Transverse colon (tissue), 4 donors: ENCODE measurements around the gene PCBD1. TPM values are rescaled to one million over a fixed set of nuclear protein-coding genes. Genes with fewer than 3 reads are reported as not detected.

Experiments used
- DNase-seq: peaks from one replicate; pipeline ENCODE4 v3.0.0-alpha.2; 2019
- H3K27ac ChIP-seq, 4 donors: fragments of 200-600 bp; sonication (generic); 2 replicates each; pipeline ENCODE4 v1.5.1; 2016 to 2018; ENCODE audit warnings: inconsistent platforms in 4 of 4
- H3K27me3 ChIP-seq: fragments of 200-600 bp; sonication (generic); 2 replicates; pipeline ENCODE4 v1.5.1; 2017; ENCODE audit warnings: inconsistent platforms
- H3K36me3 ChIP-seq, 4 donors: fragments of 200-600 bp; sonication (generic); 2 replicates each; pipeline ENCODE4 v1.5.1; 2017 to 2019; ENCODE audit warnings: inconsistent platforms in 4 of 4
- H3K4me1 ChIP-seq, 4 donors: fragments of 200-600 bp; sonication (generic); 2 replicates each; pipeline ENCODE4 v1.5.1; 2017 to 2020; ENCODE audit warnings: inconsistent platforms in 4 of 4
- H3K4me3 ChIP-seq, 4 donors: fragments of 200-600 bp; sonication (generic); 1 replicate in 1 of 4; 2 replicates in 3 of 4; pipeline versions ENCODE4 v1.5.1 to v1.6.1; 2017 to 2019; ENCODE audit warnings: inconsistent platforms in 4 of 4
- H3K9me3 ChIP-seq, 2 donors: fragments of 200-600 bp; sonication (generic); 2 replicates each; pipeline ENCODE4 v1.5.1; 2017 to 2019; ENCODE audit warnings: inconsistent platforms in 2 of 2
- CTCF ChIP-seq, 5 experiments: fragments of 200-600 bp in 3 of 5; fragments of 450-650 bp in 2 of 5; sonication (generic) in 3 of 5; IDR thresholded peaks; 1 replicate in 2 of 5; 2 replicates in 3 of 5; pipeline ENCODE4 v1.5.1; 2016 to 2017; ENCODE audit warnings: antibody characterized with exemption in 5 of 5, inconsistent platforms in 3 of 5, mild to moderate bottlenecking in 2 of 5, moderate library complexity in 1 of 5
- EP300 ChIP-seq: sonication (generic); formaldehyde crosslinking; IDR thresholded peaks from one replicate; pipeline ENCODE4 v1.6.1; 2017; ENCODE audit warnings: antibody characterized with exemption, low read depth
- POLR2A ChIP-seq: fragments of 450-650 bp; IDR thresholded peaks from one replicate; pipeline ENCODE4 v1.6.1; 2016; ENCODE audit warnings: antibody characterized with exemption, mild to moderate bottlenecking, moderate library complexity
- POLR2AphosphoS5 ChIP-seq, 3 donors: sonication (generic); formaldehyde crosslinking; IDR thresholded peaks; one replicate each; pipeline ENCODE4 v1.6.1; 2016; ENCODE audit warnings: antibody characterized with exemption in 3 of 3
- WGBS, 2 donors: methylation state at CpG; one replicate each; pipeline ENCODE4 v1.1.5; 2018; ENCODE audit warnings: low coverage in 1 of 2; 5-methylcytosine and 5-hydroxymethylcytosine counted together
- in situ Hi-C, 4 donors: fragments of 200-750 bp; cut with MboI; loops; one replicate each; pipeline versions ENCODE4 v1.15.0 to v1.15.1; 2017; ENCODE audit warnings: low sequenced_read_pairs in 3 of 4, low pct_ligation_motif_present in 1 of 4, low pct_unique_long_range_greater_than_20kb in 1 of 4
- intact Hi-C: fragments of 100-400 bp; cut with DNase I; formaldehyde crosslinking; loops from one replicate; pipeline ENCODE4 v1.15.1; 2023; ENCODE audit warnings: low total_unique reads
- total RNA-seq, 4 donors: library from RNA; depleted of rRNA; stranded (reverse); fragments of >200 nt; gene quantifications; one replicate each; pipeline ENCODE4 v1.1.0, GENCODE V29; 2016

The PCBD1 gene
- total RNA-seq, 4 donors from 2014 or later: 21.7 to 69.6 (median 44.8) TPM

GRCh38 chr10:70846795-70847194, 41.6 kb downstream of the PCBD1 start:
- Histone ChIP-seq H3K27ac (no peak overlapping the region), H3K36me3 (no peaks in the 10 kb centered on the region), H3K27me3 (no peaks in the 10 kb centered on the region), H3K4me1 (peaks cover 10 to 53% (median 41%) of the 10 kb centered on the region in 4 donors), H3K4me3 (no peak overlapping the region), H3K9me3 (no peaks in the 10 kb centered on the region)
- DNase-seq: no peak
- TF ChIP-seq POLR2A: no peak
- no peak for TF ChIP-seq CTCF (IDR thresholded peaks at IDR 0.05)
- no peak for TF ChIP-seq EP300
- no peak for TF ChIP-seq POLR2AphosphoS5 (IDR thresholded peaks at IDR 0.05)
- intact Hi-C loops: no loop called here
- in situ Hi-C loops: no loop called here
- WGBS, 2 donors: 85 to 88% methylated on average over 2 of the region's 2 CpGs

- TF ChIP-seq CTCF (IDR thresholded peaks at IDR 0.05) (no peak), POLR2AphosphoS5 (IDR thresholded peaks at IDR 0.05) (no peak), EP300 (no peak), POLR2A (no peak)
- intact Hi-C loops (no loop called here), in situ Hi-C loops (no loop called here)
- no peak for DNase-seq
- no peak overlapping the region for H3K4me3 ChIP-seq
- H3K36me3 ChIP-seq: no peaks in the 10 kb centered on the region
- no peak overlapping the region for H3K27ac ChIP-seq
- WGBS, 2 donors: 62 to 83% methylated on average over 1 of the region's 1 CpG
- no peaks in the 10 kb centered on the region for H3K27me3 ChIP-seq
- no peaks in the 10 kb centered on the region for H3K9me3 ChIP-seq
- peaks cover 10 to 47% (median 37%) of the 10 kb centered on the region in 4 donors for H3K4me1 ChIP-seq
These were observed 42.5 kb downstream of the PCBD1 start for GRCh38 chr10:70845816-70846215.

GRCh38 chr10:70845256-70845655, 43.1 kb downstream of the PCBD1 start:
- peak overlapping the region in 3 of 4 donors; percentile 56 to 67 (median 66) for H3K27ac ChIP-seq
- intact Hi-C loops: no loop called here
- TF ChIP-seq POLR2A (no peak), POLR2AphosphoS5 (IDR thresholded peaks at IDR 0.05) (no peak), EP300 (no peak), CTCF (IDR thresholded peaks at IDR 0.05) (no peak)

GRCh38 chr10:70843776-70844489, 44.4 kb downstream of the PCBD1 start:
- WGBS, 2 donors: 27 to 53% methylated on average over 2 of the region's 2 CpGs
- Histone ChIP-seq H3K27ac (peak overlapping the region; percentile 38 to 67 (median 61)), H3K36me3 (no peaks in the 10 kb centered on the region), H3K9me3 (no peaks in the 10 kb centered on the region), H3K4me3 (no peak overlapping the region), H3K27me3 (no peaks in the 10 kb centered on the region), H3K4me1 (peaks cover 10 to 47% (median 37%) of the 10 kb centered on the region in 4 donors)
- intact Hi-C loops: no loop called here
- no peak for TF ChIP-seq POLR2AphosphoS5 (IDR thresholded peaks at IDR 0.05)
- no peak for DNase-seq
- in situ Hi-C loops: no loop called here

More at GRCh38 chr10:70845256-70845655, 43.1 kb downstream of the PCBD1 start:
- Histone ChIP-seq H3K27me3 (no peaks in the 10 kb centered on the region), H3K36me3 (no peaks in the 10 kb centered on the region), H3K4me1 (peaks cover 10 to 47% (median 37%) of the 10 kb centered on the region in 4 donors), H3K9me3 (no peaks in the 10 kb centered on the region), H3K4me3 (no peak overlapping the region)
- in situ Hi-C loops: no loop called here
- WGBS, 2 donors: 70% methylated on average over 2 of the region's 2 CpGs; no CpG with 5 or more reads in 1 of the 2 donors
- no peak for DNase-seq
